Measurements from ENCODE around the gene IFRD1.
"Not testable (repeated sequence)": the region's sequence is repeated elsewhere in the genome, so short reads cannot be mapped to it uniquely, and the experiment has no call there.

Gene IFRD1

DNA sequence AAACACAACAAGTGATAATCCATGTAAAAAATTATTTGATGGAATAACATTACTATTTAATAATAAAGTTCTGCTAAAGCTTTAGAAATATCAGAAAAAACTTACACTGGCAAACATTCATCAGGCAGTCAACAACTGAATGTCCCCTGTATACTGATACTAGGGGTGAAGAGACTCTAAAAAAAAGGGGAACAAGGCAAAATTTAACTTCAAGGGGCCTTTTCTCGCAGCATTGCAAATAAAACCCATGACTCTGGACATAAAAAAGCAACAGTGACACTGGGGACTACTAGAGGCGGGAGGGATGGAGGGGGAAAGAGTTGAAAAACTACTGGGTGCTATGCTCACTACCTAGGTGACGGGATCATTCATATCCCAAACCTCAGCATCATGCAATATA, 5.8 kb upstream of the IFRD1 start:
- DNase-seq, result no peak

DNA sequence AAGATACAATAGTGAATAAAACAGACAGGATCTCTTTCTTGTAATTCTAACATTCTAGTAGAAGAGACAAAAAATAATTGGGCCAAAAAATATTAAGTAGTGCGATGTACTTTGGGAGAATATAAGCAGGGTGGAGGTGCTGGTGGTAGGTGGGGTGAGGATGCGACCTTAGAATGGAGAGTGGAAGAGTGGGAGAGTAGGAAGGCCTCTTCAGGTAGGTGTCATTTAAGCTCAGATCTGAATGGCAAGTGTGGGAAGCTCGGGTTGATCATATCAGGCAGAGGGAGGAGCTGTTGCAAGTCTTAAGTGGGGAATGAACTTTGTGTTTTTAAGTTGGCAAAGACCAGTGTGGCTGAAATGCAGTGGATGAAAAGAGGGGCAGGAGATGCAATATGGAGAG, 3.8 kb upstream of the IFRD1 start:
- no peak for DNase-seq

DNA sequence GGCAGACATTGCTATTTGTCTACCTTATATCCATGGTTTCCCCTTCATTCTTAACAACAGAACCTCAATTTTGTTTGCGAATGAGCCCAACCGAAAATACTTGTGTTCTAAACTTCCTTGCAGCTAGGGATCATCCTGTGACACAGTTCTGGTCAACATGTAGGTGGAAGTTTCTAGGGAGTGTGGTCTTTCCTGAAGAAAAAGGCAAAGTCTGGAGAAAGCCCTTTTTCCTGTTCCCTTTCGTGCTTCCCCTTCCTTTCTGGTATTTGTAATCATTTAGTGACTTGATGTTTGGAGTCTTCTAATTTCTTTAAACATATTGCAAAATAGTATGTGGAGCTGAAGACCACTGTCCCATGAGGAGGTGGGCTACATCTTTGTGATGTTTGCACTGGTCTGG, 2.9 kb upstream of the IFRD1 start:
- no peak for DNase-seq

DNA sequence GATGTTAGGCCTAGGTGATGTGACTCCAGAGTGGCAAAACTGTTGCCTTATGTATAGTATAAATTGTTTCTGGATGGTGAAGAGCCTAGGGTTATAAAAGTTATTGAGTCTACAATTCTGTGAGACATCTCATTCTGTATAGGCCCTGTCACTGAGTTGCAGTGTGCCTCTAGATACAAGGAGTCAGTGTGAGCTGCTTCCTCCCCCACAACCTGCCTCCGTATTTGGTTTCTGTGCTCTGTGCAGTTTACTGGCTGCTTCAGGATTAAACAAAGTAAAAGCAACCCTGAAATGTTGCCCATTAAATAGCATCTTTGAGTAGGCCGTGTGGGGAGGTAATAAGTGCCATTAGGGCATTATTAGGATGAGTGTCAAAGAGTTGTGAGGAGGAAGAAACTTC, 1.9 kb upstream of the IFRD1 start:
- DNase-seq, result no peak

DNA sequence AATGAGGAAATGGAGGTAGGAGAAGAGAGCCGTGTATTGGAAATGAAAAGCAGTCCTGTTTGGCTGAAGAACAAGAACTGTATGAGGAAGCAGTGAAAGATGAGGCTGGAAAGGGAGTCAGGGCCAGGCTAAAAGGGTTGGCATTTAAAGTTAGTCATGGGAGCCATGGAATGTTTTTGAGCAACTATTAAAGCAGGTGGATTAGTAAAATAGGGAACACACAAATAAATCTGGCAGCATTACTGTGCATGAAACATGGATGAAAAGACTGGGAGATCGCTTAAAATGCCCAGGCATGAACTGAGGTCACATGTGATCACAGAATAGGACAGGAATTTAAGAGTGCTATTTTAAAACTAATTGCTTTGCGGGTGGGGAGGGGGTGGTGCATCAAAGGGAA, 1.4 kb upstream of the IFRD1 start:
- no peak for DNase-seq

DNA sequence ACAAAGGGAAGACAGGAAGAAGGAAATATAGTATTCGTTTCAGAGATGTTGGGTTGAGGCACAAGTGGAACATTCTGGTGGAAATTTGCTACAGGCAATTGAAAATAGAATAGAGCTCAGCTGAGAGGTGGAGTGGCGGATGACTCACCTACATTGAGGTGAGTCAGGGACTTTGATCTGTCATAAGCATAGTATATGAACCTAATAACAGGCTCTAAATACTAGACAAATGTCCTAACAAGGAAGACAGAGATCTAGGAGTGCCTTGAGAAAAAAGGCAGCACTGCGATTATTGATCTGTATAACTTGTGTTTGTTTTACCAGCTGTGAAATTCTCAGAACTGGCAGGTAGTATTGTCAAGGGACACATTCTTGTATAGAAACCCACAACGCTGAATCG, 907 bp upstream of the IFRD1 start:
- no peak for DNase-seq

DNA sequence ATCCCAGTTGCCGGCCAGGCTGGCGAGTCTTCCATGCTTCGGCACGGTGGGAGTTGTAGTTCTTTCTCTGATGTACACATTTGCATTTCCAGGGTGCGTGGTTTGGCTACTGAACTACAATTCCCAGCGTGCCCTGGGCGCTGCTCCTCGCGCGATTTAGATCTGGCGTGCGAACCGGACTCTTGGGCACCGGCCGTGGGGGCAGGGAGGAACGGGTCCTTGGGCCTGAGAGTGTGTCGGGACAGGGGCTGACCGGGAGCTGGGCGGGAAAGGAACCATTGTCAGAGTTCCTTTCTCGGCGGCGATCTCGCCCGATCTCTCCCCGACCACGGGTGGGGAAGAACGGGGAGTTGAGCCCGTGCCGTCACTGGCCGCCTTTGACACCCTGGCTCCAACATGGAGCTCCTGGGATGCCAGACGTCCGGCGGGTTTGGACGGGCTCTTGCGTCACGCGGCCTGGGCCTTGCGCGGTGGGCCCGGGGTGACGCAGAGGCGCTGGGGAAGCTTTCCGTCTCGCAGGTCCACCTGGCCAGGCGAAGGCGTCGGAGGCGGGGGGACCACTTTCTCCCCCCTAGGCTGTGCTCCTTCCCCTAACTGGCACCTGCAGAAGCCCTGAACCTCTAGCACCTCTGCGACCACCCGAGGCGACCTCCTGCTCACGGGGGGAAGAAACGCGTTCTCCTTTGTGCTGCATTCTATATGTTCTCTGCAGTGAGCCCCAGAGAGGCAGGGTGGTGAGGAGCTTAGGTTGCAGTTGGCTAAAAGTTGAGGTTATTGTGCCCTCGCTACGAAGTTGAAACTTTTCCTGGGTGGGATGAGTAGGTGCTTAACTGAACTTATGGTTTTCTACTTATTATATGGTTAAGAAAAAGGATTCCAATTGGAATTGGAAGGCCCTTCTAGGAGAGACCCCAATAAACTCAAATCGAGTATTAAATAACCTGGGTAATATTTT, 824 bp downstream of the IFRD1 start:
- peak; percentile 96 for DNase-seq

DNA sequence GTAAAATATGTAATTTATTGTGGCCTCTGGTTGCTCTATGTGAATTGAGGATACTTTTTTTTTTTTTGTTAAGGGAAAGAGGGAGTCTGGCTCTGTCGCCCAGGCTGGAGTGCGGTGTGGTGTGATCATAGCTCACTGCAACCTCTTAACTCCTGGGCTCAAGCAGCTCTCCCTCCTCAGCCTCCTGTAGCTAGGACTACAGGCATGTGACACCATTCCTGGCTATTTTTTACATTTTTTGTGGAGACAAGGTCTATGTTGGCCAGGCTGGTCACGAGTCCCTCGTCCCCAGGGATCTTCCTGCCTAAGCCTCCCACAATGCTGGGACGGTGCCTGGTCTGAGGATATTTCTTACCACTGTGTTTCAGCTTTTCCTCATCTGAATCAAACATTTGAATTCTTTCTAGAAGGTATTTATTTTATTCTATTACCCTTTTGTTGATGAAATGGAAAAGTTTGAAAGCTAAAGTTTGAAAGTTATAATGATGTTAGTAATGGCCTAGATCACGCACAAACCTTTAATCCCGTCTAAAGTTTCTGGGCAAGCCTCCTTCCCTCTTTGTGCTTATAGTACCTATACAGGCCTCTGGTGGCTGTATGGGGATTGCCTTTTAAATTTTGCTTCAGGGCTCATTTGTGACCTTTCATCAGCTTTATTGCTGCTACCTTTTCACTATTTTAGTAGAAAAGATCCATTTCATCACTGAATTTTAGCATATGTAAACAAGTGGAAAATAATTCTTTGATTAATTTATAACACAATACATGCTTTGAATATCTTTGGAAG, 2.0 kb downstream of the IFRD1 start:
- no peak for DNase-seq

DNA sequence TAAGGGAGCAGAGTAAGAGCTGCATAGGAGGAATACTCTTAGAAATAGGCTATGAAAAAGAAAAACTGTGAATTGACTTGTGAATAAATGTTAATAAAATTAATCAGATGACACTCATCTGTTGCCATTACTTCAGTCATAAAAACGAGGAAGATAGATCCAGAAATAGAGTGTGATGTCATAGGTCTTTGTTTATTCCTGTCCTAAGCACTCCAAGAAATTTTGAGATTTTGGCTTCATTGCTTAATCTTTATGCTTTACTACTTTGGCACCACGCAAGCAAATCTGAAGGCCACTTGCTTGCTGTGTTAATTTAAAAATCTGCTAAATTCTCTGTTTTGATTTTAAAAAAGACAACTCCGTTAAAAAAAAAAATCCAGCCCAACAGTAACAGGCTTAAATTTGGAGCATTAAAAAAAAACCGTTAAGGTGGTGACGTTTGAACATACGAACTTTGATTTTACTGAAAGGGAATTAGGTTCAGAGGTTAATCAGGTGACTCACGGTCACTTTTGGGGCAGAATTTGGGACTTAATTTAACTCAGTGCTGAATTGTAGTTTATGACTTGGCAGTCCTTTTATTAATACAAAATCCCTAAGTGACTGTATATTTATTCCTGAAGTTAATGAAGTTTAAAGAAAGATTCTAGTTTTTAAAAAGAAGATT, 3.4 kb downstream of the IFRD1 start:
- DNase-seq, result no peak

DNA sequence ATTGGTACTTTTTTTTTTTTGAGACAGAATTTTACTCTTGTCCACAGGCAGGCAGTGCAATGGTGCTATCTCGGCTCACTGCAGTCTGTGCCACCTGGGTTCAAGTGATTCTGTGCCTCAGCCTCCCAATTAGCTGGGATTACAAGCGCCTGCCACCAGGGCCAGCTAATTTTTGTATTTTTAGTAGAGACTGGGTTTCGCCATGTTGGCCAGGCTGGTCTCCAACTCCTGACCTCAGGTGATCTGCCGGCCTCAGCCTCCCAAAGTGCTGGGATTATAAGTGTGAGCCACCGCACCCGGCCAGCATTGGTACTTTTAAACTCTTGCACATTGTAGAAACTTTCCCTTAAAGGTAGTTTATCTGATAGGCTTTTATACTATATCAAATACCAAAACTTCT, 3.9 kb downstream of the IFRD1 start:
- DNase-seq, result not testable (repeated sequence)

DNA sequence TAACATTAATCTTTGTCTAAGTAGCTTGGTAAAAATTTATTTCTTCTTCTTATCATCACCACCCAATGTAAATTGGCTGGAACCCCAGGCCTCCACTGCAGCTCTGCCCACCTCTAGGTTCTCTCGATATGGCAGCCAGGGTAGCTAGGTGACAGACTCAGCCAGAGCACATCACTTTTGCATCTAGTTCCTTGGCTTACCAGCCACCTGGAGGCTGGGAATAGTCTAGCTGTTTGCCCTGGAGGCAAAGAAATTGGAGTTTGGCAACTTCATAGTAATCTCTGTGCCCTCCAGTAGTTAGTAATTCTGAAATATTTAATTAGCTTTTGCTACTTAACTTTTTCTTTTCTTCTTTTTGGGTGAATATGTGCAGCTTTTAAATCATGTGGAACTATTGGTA, 9.4 kb downstream of the IFRD1 start:
- DNase-seq, result no peak

DNA sequence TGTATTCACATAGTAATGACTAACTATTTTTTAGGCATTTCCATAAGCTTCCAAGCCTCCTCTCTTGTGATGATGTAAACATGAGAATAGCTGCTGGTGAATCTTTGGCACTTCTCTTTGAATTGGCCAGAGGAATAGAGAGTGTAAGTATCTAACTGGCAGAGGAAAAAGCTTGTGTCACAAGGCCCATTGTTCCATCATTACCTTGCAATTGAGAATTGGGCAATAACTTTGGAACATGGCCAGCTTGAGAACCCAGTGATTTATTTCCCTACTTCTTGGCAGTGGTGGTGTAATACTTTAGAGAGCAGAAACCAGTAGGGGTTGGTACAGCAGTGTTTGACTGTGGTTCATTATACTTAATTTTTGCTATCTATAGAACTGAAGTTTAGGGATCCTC, 12.0 kb downstream of the IFRD1 start:
- no peak for DNase-seq

DNA sequence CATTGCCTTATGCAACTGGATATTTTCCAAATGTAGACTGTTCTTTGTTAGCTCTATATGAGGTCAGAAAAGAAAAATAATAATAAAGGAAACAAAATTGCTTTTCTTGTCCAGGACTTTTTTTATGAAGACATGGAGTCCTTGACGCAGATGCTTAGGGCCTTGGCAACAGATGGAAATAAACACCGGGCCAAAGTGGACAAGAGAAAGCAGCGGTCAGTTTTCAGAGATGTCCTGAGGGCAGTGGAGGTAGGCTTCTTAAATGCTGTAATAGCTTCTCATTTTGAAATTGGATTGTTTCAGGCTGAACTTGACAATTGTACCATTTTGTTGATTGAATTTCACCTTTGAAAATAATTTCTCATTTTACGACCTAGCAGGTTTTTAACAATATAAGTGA, 17.6 kb downstream of the IFRD1 start:
- no peak for DNase-seq

DNA sequence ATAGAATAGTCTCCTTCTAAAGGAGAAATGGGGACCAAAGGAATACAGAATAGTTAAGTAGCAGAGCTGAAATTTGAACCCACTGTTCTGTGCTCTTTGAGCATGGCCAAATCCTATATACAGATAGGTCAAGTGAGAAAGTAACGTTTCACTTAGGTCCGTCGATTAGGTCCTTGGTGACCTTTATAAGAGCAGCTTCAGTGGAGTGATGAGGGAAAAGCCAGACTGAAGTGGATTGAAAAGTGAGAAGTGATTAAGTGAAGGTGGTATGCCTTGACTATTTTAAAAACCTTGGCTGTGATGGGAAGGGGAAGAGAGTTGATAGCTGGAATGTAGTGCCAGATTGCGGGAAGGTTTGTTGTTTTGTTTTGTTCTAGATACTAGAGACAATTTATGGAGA, 19.9 kb downstream of the IFRD1 start:
- no peak for DNase-seq

DNA sequence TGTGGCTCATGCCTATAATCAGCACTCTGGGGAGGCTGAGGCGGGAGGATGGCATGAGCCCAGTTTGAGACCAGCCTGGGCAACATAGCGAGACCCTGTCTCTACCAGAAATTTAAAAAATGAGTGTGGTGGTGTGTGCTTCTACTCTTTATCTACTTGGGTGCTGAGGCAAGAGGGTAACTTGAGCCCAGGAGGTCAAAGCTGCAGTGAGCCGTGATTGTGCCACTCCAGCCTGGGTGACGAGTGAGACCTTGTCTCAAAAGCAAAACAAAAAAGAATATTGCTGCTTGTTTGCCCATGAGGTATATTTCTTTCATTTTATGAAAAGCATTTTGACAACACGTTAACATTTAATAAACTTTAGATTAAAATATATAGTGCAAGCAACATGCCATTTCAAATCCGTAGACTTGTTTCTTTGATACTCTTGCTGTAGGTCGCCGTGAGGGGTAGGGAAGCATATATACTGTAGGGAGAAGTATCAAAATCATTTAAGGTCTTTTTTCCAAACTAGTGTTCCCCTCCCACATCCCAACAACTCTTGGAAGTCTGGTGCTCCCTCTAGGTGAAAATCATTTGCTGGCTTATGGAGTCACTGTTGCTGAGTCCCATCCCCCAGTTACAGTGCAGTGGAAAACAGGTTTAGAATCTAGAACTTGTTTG, 26.3 kb downstream of the IFRD1 start:
- DNase-seq, result no peak

DNA sequence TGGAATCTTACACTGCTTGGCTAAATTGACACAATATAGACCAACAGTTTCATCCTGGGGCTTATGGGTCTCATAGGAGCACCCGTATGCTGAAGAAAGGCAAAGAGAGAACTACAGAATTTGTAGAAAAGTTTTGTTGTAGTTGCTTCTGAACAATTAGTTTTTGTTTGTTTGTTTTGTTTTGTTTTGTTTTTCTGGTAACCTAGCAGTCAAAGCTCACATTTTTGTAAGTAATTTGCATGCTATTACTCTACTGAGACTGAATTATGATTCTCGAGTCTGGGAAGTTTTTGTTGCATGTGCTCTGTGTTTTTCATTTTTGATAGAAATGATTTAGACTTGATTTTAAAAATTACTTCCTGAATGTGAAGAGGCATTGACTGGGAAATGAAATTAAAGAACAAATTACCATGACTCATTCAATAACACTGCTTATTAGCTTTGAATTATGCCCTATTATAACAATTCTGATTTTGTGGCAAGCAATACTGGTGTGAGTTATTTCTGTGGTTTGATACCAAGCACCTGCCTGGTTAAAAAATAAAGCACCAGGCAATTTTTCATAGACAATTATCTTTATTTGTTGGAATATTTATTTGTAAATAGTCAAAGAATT, 31.0 kb downstream of the IFRD1 start:
- no peak for DNase-seq

DNA sequence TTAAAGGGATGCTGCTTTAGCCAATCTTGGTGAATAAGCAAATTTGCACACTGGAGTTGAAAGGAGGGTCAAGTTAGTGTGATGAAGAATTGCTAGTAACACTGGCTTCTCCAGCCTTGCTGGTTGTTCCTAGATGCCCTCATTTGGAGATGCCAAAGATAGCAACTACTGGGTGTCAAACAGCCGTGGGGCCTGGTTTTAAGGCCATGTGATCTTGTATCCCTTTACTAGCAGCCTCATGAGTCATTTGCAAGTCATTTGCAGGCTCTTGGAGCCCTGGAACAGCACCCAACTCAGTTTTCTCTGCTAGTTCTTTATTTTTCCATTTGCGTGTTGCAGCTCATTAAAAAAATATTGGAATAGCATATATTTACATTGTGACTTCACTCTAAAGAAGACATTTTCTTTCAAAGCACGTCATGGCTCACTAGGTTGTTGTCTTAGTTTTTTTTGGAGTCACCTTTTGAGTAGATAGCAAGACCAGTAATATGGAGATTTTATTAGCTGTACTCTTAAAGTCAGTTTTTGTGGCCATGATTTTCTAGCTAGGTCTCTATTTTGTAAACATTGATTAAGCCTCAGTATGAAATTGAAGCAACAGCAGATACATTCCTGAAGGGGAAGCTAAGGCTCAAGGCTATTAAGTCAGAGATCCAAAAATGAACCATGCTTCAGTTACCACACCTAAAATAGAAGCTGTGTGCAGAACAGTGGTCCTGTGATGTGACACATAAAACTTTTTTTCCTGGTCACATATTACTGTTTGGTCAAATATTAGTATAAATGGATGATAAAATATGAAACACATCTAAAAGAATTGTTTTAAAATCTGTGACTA, 31.8 kb downstream of the IFRD1 start:
- DNase-seq, result no peak

DNA sequence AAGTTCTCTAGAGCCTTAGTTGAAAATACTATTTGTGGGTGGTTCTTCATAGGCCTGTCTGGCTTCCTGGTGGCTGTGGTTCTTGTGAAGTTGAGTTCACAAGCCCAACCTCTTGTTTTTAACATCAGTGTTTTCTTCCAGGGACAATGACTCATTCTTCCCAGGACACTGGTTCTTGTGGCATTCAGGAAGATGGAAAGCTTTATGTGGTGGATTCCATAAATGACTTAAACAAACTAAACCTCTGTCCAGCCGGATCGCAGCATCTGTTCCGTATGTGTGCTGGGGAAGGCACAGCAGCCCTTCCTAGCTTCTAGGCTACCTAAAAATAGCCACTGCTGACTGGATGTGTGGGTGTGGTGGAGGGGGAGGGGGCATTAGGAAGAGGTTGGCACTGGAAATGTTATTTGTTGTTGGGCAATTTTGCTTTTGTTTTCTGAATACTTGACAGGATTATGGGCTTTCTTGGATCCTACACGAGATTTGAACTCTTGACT, 34.5 kb downstream of the IFRD1 start:
- no peak for DNase-seq

DNA sequence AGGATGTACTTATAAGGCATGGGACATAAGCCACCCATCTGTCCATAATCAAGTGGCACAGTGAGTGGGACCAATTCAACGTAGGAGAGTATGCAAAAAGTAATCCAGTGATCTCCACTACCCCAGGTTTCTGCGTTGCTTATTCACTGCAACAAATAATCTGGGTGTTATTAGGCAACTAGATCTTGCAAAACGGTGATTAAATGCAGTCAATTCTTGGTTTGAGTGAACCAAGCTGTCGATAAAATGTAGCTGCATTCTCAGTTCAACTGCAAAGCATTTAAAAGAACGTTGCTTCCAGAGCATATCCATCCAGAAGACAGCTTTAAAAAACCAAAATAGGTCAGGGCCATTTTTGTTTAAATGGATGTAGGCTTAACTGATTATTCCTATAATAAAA, 35.5 kb downstream of the IFRD1 start:
- DNase-seq, result no peak

DNA sequence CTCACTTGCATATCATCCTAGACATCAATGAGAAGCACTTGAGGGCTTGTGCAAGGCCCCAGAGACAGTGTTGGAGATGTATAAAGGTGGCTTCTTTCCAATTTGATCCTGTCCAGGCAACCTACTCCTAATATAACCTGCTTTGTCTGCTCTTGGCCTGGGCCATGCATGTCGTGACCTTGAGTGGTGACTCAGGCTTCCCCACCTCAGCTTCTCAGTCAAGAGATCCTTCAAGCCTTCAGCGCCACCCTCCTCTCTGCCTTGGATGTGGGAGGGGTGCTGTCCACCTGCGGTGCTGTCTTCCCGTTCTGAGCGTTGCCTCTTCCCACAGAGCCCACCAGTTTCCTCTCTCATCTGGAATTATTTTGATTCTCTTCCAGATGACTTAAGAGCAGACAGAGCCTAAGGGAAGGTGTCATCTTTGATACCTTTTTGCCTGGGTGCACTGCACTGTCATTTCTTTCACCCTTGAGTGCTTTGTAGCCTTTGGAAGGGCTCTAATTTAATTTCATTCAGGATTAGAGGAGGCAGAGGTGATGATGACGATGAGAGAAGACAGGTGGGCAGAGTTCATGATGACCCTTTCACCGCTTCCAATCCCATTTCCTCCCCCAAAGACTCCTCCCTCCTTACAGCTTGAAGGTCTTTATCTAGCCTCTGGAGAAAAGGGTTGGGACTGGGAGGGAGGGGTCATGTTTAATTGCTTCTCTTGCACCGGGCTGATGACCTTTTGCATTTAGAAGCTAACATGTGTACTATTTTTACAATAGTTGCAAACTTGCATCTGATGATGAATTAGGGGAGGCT, 37.4 kb downstream of the IFRD1 start:
- no peak for DNase-seq

DNA sequence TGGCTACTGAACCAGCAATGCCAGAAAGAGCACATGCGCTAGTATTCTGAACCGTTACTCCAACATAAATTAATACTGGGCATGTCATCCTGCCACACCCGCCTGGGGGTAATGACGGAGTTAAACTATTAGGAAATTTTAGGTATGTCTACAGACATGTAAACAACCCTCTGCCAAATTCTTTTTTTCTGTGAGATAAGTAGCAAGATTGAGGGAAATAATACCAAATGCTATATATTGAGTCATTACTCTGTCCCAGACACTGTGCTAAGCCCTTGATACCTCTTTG, 37.9 kb downstream of the IFRD1 start:
- no peak for DNase-seq

Data from NCI-H748 treated with DMSO at 0.1 percent for 48 hours (cell line).